CD4-positive, alpha-beta T cell treated with Interferon alpha-2 for 1 hour (primary cell): Measurements from ENCODE around the gene TBX22.
"Not testable (repeated sequence)": the region's sequence is repeated elsewhere in the genome, so short reads cannot be mapped to it uniquely, and the experiment has no call there.

Experiments used
- DNase-seq, 2 donors: peaks; one replicate each; pipeline ENCODE4 v3.0.0-alpha.2; 2020 to 2022

Gene TBX22, protein sequence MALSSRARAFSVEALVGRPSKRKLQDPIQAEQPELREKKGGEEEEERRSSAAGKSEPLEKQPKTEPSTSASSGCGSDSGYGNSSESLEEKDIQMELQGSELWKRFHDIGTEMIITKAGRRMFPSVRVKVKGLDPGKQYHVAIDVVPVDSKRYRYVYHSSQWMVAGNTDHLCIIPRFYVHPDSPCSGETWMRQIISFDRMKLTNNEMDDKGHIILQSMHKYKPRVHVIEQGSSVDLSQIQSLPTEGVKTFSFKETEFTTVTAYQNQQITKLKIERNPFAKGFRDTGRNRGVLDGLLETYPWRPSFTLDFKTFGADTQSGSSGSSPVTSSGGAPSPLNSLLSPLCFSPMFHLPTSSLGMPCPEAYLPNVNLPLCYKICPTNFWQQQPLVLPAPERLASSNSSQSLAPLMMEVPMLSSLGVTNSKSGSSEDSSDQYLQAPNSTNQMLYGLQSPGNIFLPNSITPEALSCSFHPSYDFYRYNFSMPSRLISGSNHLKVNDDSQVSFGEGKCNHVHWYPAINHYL

DNA sequence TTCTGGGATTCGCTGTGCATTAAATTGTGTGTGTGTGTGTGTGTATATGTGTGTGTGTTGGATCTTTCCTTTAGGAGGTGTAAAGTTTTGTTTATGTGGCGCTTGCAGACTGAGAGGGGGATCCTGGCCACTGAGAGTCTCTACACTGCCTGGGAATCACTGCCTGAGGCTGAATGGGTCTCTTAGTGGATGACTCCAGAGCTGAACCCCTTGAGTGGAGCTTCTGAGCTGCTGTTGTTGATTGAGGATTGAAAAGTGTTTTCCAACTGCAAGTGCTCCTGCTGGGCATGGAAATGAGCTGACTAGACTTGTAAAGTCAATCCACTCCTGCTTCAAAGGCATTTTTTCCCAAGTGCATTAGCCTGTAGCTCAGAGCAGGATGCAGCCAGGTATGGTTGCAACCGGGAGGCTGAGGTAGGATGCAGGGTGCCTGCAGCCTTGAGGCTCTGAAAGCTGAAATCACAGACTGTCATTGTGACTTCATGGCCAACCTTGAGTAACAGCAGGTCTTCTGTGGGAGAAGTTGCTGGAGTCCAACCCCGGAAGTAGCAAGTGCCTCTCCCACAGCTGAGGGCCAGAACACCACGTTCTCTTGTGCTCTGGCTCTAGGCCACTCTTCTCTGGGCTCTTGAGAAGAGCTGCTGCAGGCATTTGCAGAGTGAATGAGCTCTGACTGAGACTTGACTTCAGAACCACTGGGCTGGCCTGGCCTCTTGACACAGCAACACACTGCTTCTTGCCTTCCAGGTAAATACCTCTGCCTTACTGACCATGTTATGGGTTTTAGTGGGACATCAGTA is at the start of gene TBX22:
TSS of gene TBX22 (plus strand) at position 613 of the 800 bp plus-strand sequence. CDS start 7,517 bp downstream, outside the sequence.
- DNase-seq, result no peak

DNA sequence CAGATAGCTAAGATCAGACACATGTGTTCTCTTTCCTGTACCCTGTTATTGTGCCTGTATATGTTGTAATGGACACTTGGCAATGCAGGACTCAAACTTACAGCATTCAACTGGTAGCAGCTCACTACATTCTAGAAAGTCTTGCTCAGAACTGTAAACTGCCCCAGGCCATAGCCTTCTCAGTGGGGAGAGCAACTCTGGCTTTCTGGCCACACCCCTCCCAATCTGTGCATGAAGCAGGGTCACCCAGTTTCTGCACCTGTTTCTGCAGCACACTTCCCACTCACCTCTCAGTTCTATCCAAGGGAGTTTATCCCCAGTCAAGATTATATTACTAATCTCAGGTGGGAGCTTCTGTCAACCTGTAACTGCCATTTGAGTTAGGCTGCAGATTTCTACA is 38.9 kb upstream of the TBX22 start:
- DNase-seq, result no peak

DNA sequence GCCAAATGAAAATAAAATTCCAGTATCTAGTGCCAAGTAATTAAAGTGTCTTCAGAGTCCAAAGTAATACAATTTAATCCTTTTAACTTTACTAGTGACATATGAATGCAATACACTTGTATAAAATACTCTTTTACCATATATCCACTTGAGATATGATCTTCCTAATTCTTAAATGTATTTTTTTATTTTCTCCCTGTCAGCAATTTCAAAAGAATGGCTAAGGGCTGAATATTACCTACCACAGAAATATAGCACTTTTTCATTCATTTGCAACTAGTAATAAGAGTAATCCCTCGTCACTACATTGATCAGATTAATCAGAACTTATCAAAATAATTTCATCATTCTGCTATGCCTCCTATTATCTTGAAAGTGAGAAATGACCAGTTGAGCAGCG is 10.1 kb upstream of the TBX22 start:
- DNase-seq, result no peak

DNA sequence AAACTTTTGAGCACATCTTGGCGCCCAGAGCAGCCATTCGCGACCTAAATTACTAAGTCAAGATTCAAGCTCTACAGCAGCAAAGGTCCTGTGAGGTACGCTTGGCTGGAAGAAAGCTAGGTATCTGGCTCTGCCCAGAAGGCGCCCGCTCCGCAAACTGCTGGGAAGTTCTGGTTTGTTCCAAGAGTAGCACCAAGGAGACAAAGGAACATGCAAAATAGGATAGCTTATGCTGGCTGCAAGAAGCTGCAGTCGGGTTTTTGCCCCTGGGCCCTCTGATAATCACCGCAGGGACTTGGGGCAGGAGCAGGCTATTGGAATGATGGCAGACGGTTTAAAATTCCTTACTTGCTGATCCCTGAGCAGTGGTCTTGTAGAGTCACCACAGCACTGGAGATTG is 3.0 kb upstream of the TBX22 start:
- DNase-seq, result no peak

DNA sequence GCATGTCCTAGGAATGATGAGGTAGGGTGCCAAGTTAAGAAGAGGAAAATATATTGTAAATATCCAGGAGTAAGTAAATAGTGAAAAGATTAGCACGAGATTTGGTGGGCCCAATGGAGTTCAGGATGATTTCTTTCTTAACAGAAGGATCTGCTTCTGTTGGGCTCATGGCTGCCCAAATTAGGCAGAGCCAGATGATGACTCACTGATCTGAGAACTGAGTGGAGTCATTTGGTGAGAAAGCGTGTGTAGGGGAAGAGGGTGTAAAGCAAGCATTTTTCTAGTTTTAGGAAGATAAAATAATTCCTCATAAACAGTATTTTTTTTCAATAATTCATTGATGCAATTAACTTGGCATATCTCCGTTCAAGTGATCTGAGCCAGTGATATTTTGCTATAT is 1.6 kb downstream of the TBX22 start:
- DNase-seq, result no peak

DNA sequence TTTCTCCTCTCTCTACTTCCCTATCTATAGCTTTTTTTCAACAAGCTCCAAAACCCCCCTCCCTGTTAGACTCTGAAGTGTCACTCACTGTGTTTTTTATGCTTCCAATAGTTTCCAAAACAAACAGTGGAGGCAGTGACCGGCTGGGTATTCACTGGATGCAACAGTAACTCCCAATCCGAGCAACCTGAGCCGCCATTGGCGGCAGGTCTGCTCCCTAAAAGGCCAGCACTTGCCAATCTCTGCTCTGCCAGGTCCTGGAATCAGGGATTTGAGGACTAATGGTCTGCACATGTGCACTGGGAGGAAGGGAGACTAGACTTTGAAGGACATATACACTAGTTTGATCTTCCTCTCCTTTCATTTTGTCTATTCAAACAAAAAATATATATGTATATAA is 7.1 kb downstream of the TBX22 start:
- DNase-seq, result no peak

DNA sequence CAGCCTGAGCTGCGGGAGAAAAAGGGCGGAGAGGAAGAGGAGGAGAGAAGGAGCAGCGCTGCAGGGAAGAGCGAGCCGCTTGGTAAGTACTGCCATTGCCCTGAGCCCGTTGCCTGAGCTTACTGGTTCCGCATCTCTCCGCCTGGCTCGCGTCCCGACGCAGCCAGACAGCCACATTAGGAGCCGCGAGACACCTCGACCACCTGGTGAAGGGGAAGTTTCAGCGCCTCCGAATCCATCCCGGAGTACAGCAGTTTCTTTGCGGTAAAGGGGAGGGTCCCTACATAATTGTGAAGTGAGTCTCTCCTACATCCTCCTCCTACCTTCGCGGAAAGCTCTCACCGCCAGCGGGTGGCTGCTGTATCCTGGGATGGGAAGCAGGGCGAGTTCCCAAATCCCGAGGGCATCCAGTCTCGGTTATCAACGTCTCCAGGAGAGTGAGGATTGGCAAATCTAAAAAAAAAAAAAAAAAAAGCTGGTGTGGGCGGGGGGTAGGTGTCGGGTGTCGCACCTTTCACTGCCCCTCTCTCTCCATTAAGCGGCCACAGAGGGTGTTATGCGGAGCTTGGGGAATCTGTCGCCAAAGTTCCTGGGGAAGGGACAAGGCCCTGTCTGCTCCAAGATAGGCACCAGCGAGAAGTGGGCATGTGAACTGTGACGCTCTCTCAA is 7.9 kb downstream of the TBX22 start:
- DNase-seq, result no peak

DNA sequence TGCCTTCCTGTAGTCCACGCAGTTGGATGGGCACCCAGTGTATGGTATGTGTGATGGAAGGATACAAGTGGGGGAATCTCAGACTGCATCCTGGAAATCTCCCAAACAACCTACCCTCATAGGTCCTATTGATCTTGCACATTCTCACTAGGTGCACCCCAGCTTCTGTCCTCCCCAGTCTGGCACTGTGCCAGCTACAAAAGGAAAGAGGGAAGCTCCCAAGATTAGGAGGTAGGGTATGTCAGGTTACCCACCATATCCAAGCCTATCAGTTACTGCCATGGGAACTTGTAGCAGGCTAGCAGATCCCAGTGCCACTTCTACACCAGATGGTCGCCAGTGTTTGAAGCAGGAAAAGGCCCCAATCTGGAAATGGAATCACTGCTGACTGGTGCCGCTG is 11.6 kb downstream of the TBX22 start:
- DNase-seq, result no peak

DNA sequence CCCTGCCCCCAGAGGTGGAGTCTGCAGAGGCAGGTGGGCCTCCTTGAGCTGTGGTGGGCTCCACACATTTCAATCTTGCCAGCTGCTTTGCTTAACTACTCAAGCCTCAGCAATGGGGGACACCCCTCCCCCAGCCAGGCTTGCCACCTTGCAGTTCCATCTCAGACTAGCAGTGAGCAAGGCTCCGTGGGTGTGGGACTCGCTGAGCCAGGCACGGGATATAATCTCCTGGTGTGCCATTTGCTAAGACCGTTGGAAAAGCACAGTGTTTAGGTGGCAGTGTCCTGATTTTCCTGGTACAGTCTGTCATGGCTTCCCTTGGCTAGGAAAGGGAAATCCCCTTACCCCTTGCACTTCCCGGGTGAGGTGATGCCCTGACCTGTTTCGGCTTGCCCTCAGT is 51.6 kb downstream of the TBX22 start:
- DNase-seq, result not testable (repeated sequence)

DNA sequence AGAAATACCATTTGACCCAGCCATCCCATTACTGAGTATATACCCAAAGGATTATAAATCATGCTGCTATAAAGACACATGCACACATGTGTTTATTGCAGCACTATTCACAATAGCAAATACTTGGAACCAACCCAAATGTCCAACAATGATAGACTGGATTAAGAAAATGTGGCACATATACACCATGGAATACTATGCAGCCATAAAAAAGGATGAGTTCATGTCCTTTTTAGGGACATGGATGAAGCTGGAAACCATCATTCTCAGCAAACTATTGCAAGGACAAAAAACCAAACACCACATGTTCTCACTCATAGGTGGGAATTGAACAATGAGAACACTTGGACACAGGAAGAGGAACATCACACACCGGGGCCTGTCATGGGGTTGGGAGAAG is 61.1 kb downstream of the TBX22 start:
- not testable (repeated sequence) for DNase-seq
